ENCODE measurements around the gene FAM81A.

- TF ChIP-seq REST (IDR thresholded peaks at IDR 0.05) (no peak), JUND (IDR thresholded peaks at IDR 0.05) (no peak), GABPA (IDR thresholded peaks at IDR 0.05 in 1 of 2, conservative IDR thresholded peaks at IDR 0.05 in 1 of 2) (no peak), CTCF (IDR thresholded peaks at IDR 0.05; ENCODE audit: low read depth, low read length, missing input control) (no peak)
Measured at GRCh38 chr15:59439576-59439975, 1.6 kb downstream of the FAM81A start.

Measured in liver (tissue), 3 donors.